Activated naive CD4-positive, alpha-beta T cell treated with anti-CD3 and anti-CD28 coated beads, Interleukin-2, amount 50 U/mL, for 24 hours (primary cell): ENCODE measurements around the gene GTPBP3.

Source experiments
- H3K27ac Mint-ChIP-seq: one replicate; pipeline ENCODE4 v1.8.0; 2021; ENCODE audit warnings: mild to moderate bottlenecking, mixed read lengths
- H3K27me3 Mint-ChIP-seq: one replicate; pipeline ENCODE4 v1.8.0; 2021; ENCODE audit warnings: mixed read lengths
- H3K36me3 Mint-ChIP-seq: one replicate; pipeline ENCODE4 v1.8.0; 2021; ENCODE audit warnings: mixed read lengths
- H3K4me1 Mint-ChIP-seq: one replicate; pipeline ENCODE4 v1.8.0; 2021; ENCODE audit warnings: mixed read lengths
- H3K4me3 Mint-ChIP-seq: one replicate; pipeline ENCODE4 v1.8.0; 2021; ENCODE audit warnings: mild to moderate bottlenecking, mixed read lengths
- H3K9me3 Mint-ChIP-seq: one replicate; pipeline ENCODE4 v1.8.0; 2021; ENCODE audit warnings: mixed read lengths

GTPBP3 gene

DNA sequence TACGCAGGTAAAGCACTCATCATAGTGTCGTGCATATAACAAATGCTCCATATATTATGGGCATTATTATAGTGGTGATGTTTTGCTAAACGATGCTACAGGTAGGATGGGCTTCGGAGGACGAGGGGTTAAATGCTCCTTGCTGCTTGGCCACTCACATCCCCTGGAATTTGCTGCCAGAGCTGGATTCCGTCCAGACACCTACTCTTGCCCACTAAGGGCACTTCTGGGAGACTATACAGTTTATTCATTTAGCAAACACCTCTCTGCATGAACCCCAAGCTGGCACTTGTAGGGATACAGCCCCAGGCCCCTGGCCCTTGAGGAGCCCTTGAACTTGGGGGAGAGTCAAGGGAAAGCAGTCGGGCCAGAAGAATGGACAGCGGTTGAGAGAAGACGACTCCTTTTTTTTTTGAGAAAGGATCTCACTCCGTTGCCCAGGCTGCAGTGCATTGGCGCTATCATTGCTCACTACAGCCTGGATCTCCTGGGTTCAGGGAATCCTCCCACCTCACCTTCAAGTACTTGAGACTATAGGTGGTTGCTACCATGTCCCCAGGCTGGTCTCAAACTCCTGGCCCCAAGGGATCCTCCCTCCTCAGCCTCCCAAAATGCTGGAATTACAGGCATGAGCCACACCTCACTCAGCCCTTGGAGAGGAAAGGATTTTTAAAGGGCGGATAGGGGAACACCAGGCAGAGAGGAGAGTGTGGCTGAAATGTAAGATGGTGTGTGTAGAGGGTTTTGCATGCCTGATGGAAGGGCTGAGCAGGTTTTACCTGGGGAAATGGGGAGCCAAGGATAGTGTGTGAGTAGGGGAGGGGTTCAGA is 32.8 kb upstream of the GTPBP3 start:
- Mint-ChIP-seq H3K4me3 (peak overlapping the region; percentile 91), H3K9me3 (no peaks in the 10 kb centered on the region), H3K27me3 (no peaks in the 10 kb centered on the region), H3K36me3 (no peaks in the 10 kb centered on the region), H3K27ac (peak overlapping the region; percentile 88), H3K4me1 (peaks cover 49% of the 10 kb centered on the region)

DNA sequence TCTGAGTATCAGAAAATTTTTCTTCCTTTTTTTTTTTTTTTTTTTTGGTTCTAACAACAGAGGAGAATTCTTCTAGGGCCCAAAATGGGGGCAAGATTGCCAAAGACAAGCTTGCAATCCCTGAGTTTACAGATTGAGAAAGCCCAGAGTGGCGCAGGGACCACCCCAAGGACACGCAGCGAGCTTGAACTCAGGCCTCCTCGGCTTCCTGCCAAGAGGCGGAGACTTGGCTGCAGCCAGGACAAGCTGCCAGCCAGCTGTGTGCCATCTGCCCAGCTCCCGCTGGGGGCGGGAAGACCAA is 32.2 kb upstream of the GTPBP3 start:
- Mint-ChIP-seq H3K36me3 (no peaks in the 10 kb centered on the region), H3K27ac (no peak overlapping the region), H3K4me3 (peak overlapping the region; percentile 91), H3K27me3 (no peaks in the 10 kb centered on the region), H3K4me1 (peaks cover 50% of the 10 kb centered on the region), H3K9me3 (no peaks in the 10 kb centered on the region)

DNA sequence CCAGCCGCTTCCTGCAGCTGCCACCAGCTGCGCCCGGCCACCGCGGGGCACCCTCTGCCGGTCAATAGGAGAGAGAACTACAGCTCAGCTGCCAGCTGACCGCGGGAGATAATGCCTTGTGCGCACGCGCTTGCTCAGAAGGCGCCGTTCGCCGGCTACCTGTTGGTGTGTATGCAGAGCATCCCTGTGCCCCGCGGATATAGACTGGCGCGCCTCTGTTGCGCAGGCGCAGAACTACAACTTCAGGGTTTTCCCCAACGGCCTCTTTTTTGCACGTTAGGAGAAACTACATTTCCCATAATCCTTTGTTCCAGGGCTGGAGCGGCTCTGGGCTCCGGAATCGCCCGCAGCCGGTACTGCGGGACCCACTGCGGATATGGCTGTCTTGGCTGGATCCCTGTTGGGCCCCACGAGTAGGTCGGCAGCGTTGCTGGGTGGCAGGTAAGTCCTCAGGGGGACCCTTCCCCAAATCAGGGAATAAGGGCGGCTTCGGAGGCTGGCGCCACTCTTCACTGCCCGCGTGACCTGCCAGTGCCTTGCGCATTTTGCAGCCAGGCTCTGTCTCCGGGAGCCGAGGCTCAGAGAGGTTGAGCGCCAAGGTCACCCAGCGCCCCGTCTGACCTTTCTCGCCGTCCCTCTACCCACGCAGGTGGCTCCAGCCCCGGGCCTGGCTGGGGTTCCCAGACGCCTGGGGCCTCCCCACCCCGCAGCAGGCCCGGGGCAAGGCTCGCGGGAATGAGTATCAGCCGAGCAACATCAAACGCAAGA is 31.7 kb upstream of the GTPBP3 start, which contains the start of gene MRPL34:
TSS of gene MRPL34 (plus strand) at position 356 of the 768 bp plus-strand sequence. CDS start at position 377, 21 bp downstream.
- peaks cover 55% of the 10 kb centered on the region for H3K4me1 Mint-ChIP-seq
- H3K9me3 Mint-ChIP-seq: no peaks in the 10 kb centered on the region
- peak within 1 kb of the TSS; percentile 91 for H3K4me3 Mint-ChIP-seq
- no peaks in the 10 kb centered on the region for H3K27me3 Mint-ChIP-seq
- peak within 1 kb of the TSS; percentile 88 for H3K27ac Mint-ChIP-seq
- no peaks in the 10 kb centered on the region for H3K36me3 Mint-ChIP-seq

DNA sequence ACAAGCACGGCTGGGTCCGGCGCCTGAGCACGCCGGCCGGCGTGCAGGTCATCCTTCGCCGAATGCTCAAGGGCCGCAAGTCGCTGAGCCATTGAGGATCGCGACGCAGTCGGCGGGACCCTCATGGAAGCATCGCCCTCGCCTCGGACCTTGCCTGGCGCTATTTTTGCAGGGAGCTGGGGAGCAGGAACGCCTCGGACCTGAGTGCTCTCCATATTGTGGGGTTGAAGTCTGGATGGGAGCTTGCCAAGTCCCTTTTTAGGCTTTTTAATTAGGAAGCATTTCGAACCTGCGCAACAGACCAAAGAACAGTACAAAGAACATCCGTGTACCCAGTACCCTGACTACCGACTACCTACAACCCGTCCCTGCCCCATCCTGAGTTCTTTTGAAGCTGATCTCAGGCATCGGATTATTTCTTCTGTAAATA is 31.1 kb upstream of the GTPBP3 start:
- Mint-ChIP-seq H3K27ac (peak overlapping the region; percentile 86), H3K36me3 (no peaks in the 10 kb centered on the region), H3K4me1 (peaks cover 58% of the 10 kb centered on the region), H3K9me3 (no peaks in the 10 kb centered on the region), H3K4me3 (peak overlapping the region; percentile 91), H3K27me3 (no peaks in the 10 kb centered on the region)

DNA sequence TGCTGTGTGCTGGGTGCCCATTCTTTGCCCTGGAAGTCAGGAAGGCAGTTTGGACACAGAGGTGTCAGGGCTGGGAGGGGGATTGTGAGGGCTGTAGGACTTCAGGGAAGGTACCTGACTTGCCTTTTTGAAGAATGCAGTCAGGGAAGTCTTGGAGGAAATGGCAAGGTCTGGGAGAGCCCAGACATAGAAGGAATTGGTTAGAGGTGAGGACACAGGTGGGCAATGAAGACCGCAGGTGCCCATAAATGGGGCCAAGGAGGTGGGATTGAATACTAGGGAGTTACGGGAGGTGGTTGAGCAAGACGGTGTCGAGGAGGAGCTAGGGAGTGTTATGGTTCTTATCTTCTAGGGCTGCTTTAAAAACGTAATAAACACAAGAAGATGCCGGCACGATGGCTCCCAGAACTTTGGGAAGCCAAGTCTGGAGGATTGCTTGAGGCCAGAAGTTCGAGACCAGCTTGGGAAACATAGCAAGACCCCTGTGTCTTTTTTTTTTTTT is 29.4 kb upstream of the GTPBP3 start:
- H3K4me3 Mint-ChIP-seq: peak overlapping the region; percentile 57
- H3K4me1 Mint-ChIP-seq: peaks cover 55% of the 10 kb centered on the region
- no peaks in the 10 kb centered on the region for H3K9me3 Mint-ChIP-seq
- peak overlapping the region; percentile 72 for H3K27ac Mint-ChIP-seq
- no peaks in the 10 kb centered on the region for H3K27me3 Mint-ChIP-seq
- H3K36me3 Mint-ChIP-seq: no peaks in the 10 kb centered on the region

DNA sequence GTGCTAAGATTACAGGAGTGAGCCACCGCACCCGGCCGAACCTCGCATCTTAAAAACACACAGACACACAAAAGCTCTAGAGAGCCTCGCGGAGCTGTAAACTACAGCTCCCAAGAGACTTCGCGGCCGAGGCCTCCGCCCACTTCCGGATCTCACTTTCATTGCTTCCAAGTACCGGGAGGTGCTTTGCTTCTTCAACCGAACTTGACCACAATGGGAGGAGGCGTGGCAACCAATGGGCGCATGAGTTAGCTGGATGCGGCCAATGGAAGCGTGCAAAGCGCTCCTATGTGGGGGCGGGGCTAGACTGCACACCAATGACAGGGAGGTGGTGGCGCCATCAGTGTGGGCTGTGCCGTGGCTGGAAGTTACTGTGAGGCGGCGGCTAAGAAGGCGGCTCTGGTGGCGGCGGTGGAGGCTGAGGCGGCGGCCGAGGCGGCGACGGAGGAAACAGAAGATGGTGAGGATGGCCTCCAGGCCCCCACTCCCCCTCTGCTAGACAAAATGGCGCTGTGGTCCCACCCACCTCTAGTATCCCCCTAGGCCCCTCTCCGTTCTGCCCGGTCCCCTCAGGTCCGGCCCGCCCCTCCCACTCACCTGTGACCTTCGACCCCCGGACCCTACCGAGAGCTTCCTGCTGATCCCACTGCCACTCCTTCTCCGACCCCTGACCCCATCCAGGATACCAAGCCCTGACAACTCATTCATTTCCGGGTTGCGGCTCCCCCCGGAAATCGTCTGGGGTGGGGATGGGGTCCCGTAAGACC is 28.0 kb upstream of the GTPBP3 start, which contains the start of gene DDA1:
TSS of gene DDA1 (plus strand) at position 366 of the 767 bp plus-strand sequence. CDS start at position 458, 92 bp downstream.
- H3K27me3 Mint-ChIP-seq: no peaks in the 10 kb centered on the region
- peak within 1 kb of the TSS; percentile 97 for H3K27ac Mint-ChIP-seq
- H3K4me1 Mint-ChIP-seq: peaks cover 50% of the 10 kb centered on the region
- peak within 1 kb of the TSS; percentile 99 for H3K4me3 Mint-ChIP-seq
- H3K9me3 Mint-ChIP-seq: no peaks in the 10 kb centered on the region
- no peaks in the 10 kb centered on the region for H3K36me3 Mint-ChIP-seq

DNA sequence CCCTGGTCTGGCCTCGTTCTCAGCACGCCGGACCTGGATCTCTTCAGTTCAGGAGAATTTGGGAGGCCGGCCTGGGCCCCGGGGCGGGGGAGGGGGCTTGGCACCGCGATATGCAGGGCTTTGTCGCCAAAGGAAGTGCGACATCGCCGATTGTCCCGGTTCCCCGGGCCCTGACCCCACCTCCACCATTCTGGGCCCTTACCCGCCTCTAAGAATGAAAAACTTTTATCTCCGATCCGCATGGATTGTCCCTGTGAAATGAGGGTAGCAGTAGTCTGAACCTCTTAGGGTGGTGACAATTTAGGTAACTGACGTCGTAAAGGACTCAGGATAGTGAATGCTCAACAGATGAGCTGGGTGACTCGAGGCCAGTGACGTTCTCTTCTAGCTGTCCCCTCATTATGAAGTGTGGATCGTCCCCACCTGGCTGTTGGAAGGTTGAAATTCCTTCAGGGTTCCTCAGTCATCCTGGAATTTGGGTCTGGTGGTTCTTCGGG is 27.3 kb upstream of the GTPBP3 start:
- Mint-ChIP-seq H3K36me3 (no peaks in the 10 kb centered on the region), H3K9me3 (no peaks in the 10 kb centered on the region), H3K4me1 (peaks cover 43% of the 10 kb centered on the region), H3K27me3 (no peaks in the 10 kb centered on the region), H3K27ac (peak overlapping the region; percentile 97), H3K4me3 (peak overlapping the region; percentile 99)

DNA sequence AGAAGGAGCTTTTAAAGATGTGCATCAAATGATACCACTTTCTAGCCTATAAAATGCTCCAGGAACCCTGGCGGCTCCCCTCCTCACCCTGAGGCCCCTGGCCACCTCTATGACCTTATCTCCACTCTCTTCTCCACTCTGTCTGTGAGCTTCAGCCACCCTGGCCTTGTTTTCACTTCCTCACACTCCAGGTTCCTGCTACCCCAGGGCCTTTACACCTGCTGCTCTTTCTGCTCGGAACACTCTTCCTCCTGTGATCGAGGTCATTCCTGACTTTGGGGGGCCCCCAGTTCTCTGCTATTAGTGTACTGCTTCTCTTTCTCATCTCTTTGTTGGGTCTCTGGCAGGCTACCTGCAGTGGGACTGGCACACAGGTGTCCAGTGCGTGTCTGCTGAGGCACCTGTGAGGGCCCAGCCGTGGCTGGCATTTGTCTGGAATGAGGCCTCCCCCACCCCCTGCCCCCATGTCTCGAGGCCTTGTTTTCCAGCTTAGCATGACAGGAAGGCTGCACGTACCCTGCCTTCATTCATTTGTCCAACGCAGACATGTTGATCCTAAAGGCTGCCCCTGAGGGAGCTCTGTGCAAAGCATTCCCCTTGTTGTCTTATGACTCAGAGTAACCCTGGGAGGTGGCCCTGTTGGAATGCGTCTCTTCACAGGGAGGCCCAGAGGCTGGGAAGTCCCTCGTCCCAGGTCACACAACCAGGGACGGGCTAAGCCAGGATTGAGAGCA is 25.7 kb upstream of the GTPBP3 start:
- H3K27ac Mint-ChIP-seq: no peak overlapping the region
- H3K27me3 Mint-ChIP-seq: no peaks in the 10 kb centered on the region
- H3K4me3 Mint-ChIP-seq: peak overlapping the region; percentile 62
- H3K9me3 Mint-ChIP-seq: no peaks in the 10 kb centered on the region
- H3K4me1 Mint-ChIP-seq: peaks cover 35% of the 10 kb centered on the region
- peaks cover 2% of the 10 kb centered on the region for H3K36me3 Mint-ChIP-seq

DNA sequence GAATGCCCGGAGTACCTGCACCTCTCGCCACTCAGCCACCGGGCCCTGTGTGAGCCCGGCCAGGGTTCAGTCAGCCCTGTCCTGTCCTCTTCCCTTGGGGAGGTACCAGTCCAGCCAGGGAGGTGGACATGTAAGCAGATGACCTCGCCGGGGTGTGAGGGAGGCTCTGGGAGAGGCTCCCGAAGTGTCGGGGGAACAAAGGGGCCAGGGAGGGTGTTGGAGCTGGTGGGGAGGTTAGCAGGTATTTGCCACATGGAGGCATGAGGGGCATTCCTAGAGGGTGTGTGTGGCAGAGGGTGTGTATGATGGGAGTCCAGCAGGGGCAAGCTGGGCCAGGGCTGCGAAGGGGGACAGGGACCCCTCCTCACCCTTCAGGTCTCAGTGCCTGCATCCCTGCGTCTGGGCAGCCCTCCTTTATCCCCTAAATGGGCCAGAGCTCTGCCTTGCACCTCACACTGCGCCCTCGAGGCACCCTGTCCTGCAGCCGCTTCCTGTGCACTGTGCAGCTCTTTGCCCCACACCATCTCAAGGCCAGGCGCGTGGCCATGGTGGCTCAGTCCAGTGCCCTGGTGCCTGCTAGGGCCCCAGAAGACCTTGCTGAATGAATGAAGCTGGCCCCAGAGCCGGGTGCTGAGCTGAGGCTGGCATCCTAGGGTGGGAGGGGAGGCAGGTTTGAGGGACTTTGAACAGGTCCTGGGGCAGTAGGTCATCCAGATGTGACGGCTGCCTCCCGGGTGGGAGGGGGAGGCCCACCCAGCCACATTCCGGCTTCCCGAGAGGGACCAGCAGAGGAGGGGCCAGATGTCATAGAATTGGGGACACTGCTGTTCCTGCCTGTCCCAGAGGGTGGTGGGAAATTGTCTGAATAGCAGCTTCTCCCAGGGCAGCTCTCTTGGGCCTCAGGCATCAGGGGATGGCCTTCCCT is 24.9 kb upstream of the GTPBP3 start:
- no peaks in the 10 kb centered on the region for H3K9me3 Mint-ChIP-seq
- H3K4me1 Mint-ChIP-seq: peaks cover 33% of the 10 kb centered on the region
- no peak overlapping the region for H3K4me3 Mint-ChIP-seq
- H3K36me3 Mint-ChIP-seq: peaks cover 2% of the 10 kb centered on the region
- no peak overlapping the region for H3K27ac Mint-ChIP-seq
- H3K27me3 Mint-ChIP-seq: no peaks in the 10 kb centered on the region

DNA sequence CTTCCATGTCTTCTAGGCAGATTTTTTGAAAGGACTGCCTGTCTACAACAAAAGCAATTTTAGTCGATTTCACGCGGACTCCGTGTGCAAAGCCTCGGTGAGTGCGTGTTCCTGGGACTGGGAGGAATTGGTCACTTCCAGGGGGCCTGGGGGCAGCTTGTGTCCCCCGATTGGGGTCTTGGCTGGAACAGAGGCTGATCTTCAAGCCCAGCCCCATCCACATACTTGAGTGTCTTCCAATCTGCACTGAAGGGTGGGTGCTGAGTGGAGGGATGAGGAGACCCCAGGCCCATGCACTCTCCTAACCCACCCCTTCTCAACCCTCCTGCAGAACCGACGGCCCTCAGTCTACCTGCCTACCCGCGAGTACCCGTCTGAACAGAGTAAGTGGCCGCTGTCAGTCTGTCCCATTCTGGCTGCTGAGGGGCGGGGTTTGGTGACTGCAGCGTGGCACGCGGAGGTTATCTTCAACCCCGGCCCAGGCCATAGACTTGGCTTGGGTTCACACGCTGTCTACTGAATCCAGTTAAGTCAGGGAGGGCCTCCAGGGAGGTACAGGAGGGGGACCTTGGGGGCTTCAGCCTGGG is 23.3 kb upstream of the GTPBP3 start:
- H3K36me3 Mint-ChIP-seq: peaks cover 2% of the 10 kb centered on the region
- H3K27me3 Mint-ChIP-seq: no peaks in the 10 kb centered on the region
- H3K9me3 Mint-ChIP-seq: no peaks in the 10 kb centered on the region
- peaks cover 23% of the 10 kb centered on the region for H3K4me1 Mint-ChIP-seq
- H3K4me3 Mint-ChIP-seq: no peak overlapping the region
- no peak overlapping the region for H3K27ac Mint-ChIP-seq

DNA sequence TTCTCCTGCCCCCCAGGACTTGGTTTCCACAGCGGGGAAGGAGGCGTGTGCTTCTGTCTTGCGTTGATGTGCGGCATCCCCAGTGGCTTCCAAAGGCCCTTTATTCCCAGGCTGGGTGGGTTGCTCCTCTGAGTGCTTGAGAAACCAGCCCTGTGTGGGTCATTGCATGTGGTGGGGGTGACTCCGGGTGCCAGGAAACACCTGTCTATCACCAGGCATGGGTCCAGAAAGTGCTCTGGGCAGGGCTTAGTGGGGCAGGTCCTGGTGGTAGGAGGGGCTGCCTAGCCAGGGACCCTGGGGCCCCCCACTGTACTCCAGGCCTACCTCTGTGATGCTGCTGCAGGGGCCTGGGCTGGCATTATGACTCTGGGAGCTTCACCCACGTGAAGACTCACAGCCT is 18.4 kb upstream of the GTPBP3 start:
- Mint-ChIP-seq H3K9me3 (no peaks in the 10 kb centered on the region), H3K27me3 (no peaks in the 10 kb centered on the region), H3K4me1 (no peaks in the 10 kb centered on the region), H3K36me3 (peaks cover 2% of the 10 kb centered on the region), H3K4me3 (no peak overlapping the region), H3K27ac (no peak overlapping the region)

DNA sequence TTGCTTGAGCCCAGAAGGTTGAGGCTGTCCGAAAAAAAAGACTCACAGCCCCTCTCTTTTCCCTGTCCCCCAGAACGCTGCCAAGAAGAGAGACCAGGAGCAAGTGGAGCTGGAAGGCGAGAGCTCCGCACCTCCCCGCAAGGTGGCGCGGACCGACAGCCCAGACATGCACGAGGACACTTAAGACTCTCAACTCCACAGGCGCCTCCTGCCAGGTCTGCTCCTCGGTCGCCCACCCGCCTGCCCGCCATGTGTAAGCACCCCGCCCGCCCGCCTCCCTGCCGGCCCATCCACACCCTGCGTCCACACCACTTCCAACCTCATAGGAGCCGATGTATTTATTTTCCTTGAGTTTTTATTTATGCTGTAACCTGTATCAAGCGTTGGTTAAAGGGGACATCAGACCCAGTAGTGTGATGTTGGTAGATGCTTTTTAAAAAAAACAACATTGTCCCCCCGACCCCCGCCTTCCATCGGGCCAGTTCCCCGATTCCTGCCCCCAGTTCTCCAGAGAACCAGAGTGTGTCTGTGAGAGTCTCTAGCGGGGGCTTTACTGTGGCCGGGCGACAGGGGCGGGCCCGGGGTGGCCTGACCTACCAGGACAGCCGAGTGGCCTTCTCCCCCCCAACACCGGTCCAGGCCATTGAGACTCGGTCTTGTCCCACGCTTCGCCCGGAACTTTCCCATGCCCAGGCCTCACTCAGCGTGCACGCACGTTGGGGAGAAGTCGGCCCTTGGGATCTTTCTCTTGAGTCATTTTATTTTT is 17.7 kb upstream of the GTPBP3 start:
- Mint-ChIP-seq H3K4me1 (no peaks in the 10 kb centered on the region), H3K4me3 (no peak overlapping the region), H3K9me3 (no peaks in the 10 kb centered on the region), H3K36me3 (peaks cover 2% of the 10 kb centered on the region), H3K27me3 (no peaks in the 10 kb centered on the region), H3K27ac (no peak overlapping the region)

DNA sequence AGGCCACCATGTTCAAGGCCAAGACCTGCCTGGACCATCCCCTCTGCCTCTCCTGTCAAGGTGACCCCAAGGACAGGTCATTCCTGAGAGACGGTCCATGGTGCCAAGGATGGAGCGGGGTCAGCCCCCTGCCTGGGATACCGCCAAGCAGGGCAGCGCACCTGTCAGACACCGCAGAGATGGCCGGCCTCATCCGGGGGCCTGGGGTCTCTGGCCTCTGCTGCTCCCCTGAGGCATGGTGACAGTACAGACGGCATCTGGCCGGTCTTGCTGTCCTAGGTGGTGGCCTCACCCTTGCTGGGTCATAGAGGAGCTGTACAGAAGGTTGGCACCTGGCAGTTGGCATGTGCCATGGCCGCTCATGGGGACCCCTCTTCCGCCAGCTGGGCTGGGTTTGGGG is 16.9 kb upstream of the GTPBP3 start:
- H3K36me3 Mint-ChIP-seq: peaks cover 2% of the 10 kb centered on the region
- H3K4me3 Mint-ChIP-seq: no peak overlapping the region
- H3K27me3 Mint-ChIP-seq: no peaks in the 10 kb centered on the region

More for the DNA sequence above, 16.9 kb upstream of the GTPBP3 start:
- H3K9me3 Mint-ChIP-seq: no peaks in the 10 kb centered on the region
- no peaks in the 10 kb centered on the region for H3K4me1 Mint-ChIP-seq
- H3K27ac Mint-ChIP-seq: no peak overlapping the region
